Large intestine (tissue), 3 donors: ENCODE data around the gene NFXL1. TPM values are rescaled to one million over a fixed set of nuclear protein-coding genes. Genes with fewer than 3 reads are reported as not detected.
A peak's percentile ranks its signal among the peaks of the same experiment; 100 is the strongest.

Source experiments
- DNase-seq, 2 donors: peaks; one replicate each; pipeline versions ENCODE4 v3.0.0 to v3.0.0-alpha.2; 2013
- H3K27ac ChIP-seq: one replicate; pipeline ENCODE4 v1.5.1; 2013; ENCODE audit warnings: low read length
- H3K27me3 ChIP-seq: 2 replicates; pipeline ENCODE4 v1.6.1; 2013; ENCODE audit warnings: low read length; ENCODE audit not compliant: control insufficient read depth, insufficient read depth
- H3K36me3 ChIP-seq: 2 replicates; pipeline ENCODE4 v1.6.1; 2013; ENCODE audit warnings: low read length; ENCODE audit not compliant: control insufficient read depth, insufficient read depth
- H3K4me1 ChIP-seq: one replicate; pipeline ENCODE4 v1.6.1; 2013; ENCODE audit warnings: low read length; ENCODE audit not compliant: control insufficient read depth, insufficient read depth
- H3K4me3 ChIP-seq: one replicate; pipeline ENCODE4 v1.5.1; 2013; ENCODE audit warnings: low read length
- H3K9me3 ChIP-seq: one replicate; pipeline ENCODE4 v1.6.1; 2013; ENCODE audit warnings: mild to moderate bottlenecking, low read depth, low read length, moderate library complexity; ENCODE audit not compliant: control insufficient read depth
- WGBS: methylation state at CpG from one replicate; pipeline ENCODE4 v1.1.5; 2013; ENCODE audit warnings: low lambda C conversion rate; ENCODE audit not compliant: insufficient coverage; 5-methylcytosine and 5-hydroxymethylcytosine counted together
- polyA plus RNA-seq: library from polyadenylated mRNA; unstranded; fragments of 120-200 nt; gene quantifications from one replicate; pipeline ENCODE4 v1.2.1, GENCODE V29; 2013

NFXL1 gene
- polyA plus RNA-seq, 1 donor: 15.0 TPM

- no peaks in the 10 kb centered on the region for H3K4me1 ChIP-seq
- no peak overlapping the region for H3K4me3 ChIP-seq
- H3K27me3 ChIP-seq: no peaks in the 10 kb centered on the region
- H3K9me3 ChIP-seq: no peaks in the 10 kb centered on the region
- peaks cover 9% of the 10 kb centered on the region for H3K36me3 ChIP-seq
- DNase-seq: no peak
- no peak overlapping the region for H3K27ac ChIP-seq
- WGBS: 100% methylated on average over 1 of the region's 1 CpG
These were observed 57.7 kb downstream of the NFXL1 start for GRCh38 chr4:47856713-47857112.

- Histone ChIP-seq H3K36me3 (peaks cover 10% of the 10 kb centered on the region), H3K4me1 (no peaks in the 10 kb centered on the region), H3K9me3 (no peaks in the 10 kb centered on the region), H3K4me3 (no peak overlapping the region), H3K27ac (no peak overlapping the region), H3K27me3 (no peaks in the 10 kb centered on the region)
- no CpG with 5 or more reads among the region's 2 CpGs for WGBS
- no peak for DNase-seq
These were observed 59.0 kb downstream of the NFXL1 start for GRCh38 chr4:47855350-47855749.

- Histone ChIP-seq H3K4me3 (no peak overlapping the region), H3K36me3 (peaks cover 10% of the 10 kb centered on the region), H3K9me3 (no peaks in the 10 kb centered on the region), H3K27me3 (no peaks in the 10 kb centered on the region), H3K27ac (no peak overlapping the region), H3K4me1 (no peaks in the 10 kb centered on the region)
- WGBS: 100% methylated on average over 1 of the region's 1 CpG
- DNase-seq: no peak
These were observed 62.2 kb downstream of the NFXL1 start for GRCh38 chr4:47852136-47852535.

GRCh38 chr4:47849466-47849865 lies 64.9 kb downstream of the NFXL1 start:
- Histone ChIP-seq H3K4me1 (no peaks in the 10 kb centered on the region), H3K36me3 (peaks cover 8% of the 10 kb centered on the region), H3K4me3 (no peak overlapping the region), H3K27ac (no peak overlapping the region), H3K9me3 (no peaks in the 10 kb centered on the region), H3K27me3 (no peaks in the 10 kb centered on the region)
- no peak for DNase-seq
- WGBS: no CpG with 5 or more reads among the region's 1 CpG

GRCh38 chr4:47848041-47848440 lies 66.3 kb downstream of the NFXL1 start:
- H3K4me3 ChIP-seq: no peak overlapping the region
- no peak overlapping the region for H3K27ac ChIP-seq
- H3K36me3 ChIP-seq: peaks cover 8% of the 10 kb centered on the region
- no peaks in the 10 kb centered on the region for H3K4me1 ChIP-seq
- H3K27me3 ChIP-seq: no peaks in the 10 kb centered on the region
- 100% methylated on average over 2 of the region's 2 CpGs for WGBS
- no peak for DNase-seq
- H3K9me3 ChIP-seq: no peaks in the 10 kb centered on the region

- Histone ChIP-seq H3K4me3 (no peak overlapping the region), H3K27me3 (no peaks in the 10 kb centered on the region), H3K36me3 (peaks cover 12% of the 10 kb centered on the region), H3K9me3 (no peaks in the 10 kb centered on the region), H3K27ac (no peak overlapping the region), H3K4me1 (no peaks in the 10 kb centered on the region)
- DNase-seq: no peak
These were observed 71.4 kb downstream of the NFXL1 start for GRCh38 chr4:47842985-47843384.

- no peak for DNase-seq
- H3K9me3 ChIP-seq: no peaks in the 10 kb centered on the region
- WGBS: no CpG with 5 or more reads among the region's 1 CpG
- H3K4me1 ChIP-seq: peaks cover 7% of the 10 kb centered on the region
- peaks cover 12% of the 10 kb centered on the region for H3K36me3 ChIP-seq
- H3K27me3 ChIP-seq: peaks cover 14% of the 10 kb centered on the region
- H3K4me3 ChIP-seq: no peak overlapping the region
- H3K27ac ChIP-seq: no peak overlapping the region
These were observed 74.1 kb downstream of the NFXL1 start for GRCh38 chr4:47840291-47840690.

- Histone ChIP-seq H3K27ac (no peak overlapping the region), H3K27me3 (peaks cover 16% of the 10 kb centered on the region), H3K36me3 (peaks cover 10% of the 10 kb centered on the region), H3K4me1 (peaks cover 7% of the 10 kb centered on the region), H3K4me3 (no peak overlapping the region), H3K9me3 (no peaks in the 10 kb centered on the region)
- 83% methylated on average over 1 of the region's 5 CpGs for WGBS
- peak in 1 of 2 donors; percentile 5 for DNase-seq
These were observed 75.1 kb downstream of the NFXL1 start for GRCh38 chr4:47839259-47839658.

- Histone ChIP-seq H3K9me3 (no peaks in the 10 kb centered on the region), H3K4me3 (no peak overlapping the region), H3K27ac (no peak overlapping the region), H3K27me3 (peaks cover 16% of the 10 kb centered on the region), H3K4me1 (peaks cover 7% of the 10 kb centered on the region), H3K36me3 (peaks cover 6% of the 10 kb centered on the region)
- no peak for DNase-seq
- no CpG with 5 or more reads among the region's 4 CpGs for WGBS
These were observed 75.9 kb downstream of the NFXL1 start for GRCh38 chr4:47838445-47838844.

- peak in 1 of 2 donors; percentile 33 for DNase-seq
- WGBS: no CpG with 5 or more reads among the region's 16 CpGs
- Histone ChIP-seq H3K27ac (no peak within 1 kb of the TSS), H3K27me3 (peaks cover 16% of the 10 kb centered on the region), H3K9me3 (no peaks in the 10 kb centered on the region), H3K4me1 (peaks cover 7% of the 10 kb centered on the region), H3K4me3 (peak within 1 kb of the TSS; percentile 45), H3K36me3 (peaks cover 6% of the 10 kb centered on the region)
These were observed 76.5 kb downstream of the NFXL1 start, which contains the start of gene CORIN for GRCh38 chr4:47837908-47838294. CORIN (minus strand) TSS chr4:47838067; CDS start chr4:47837949, 118 bp downstream.

GRCh38 chr4:47837094-47837907 lies 77.1 kb downstream of the NFXL1 start:
- peak overlapping the region; percentile 45 for H3K4me3 ChIP-seq
- H3K27me3 ChIP-seq: peaks cover 16% of the 10 kb centered on the region
- peaks cover 2% of the 10 kb centered on the region for H3K36me3 ChIP-seq
- H3K9me3 ChIP-seq: no peaks in the 10 kb centered on the region
- peak; percentile 19 to 53 for DNase-seq
- no CpG with 5 or more reads among the region's 58 CpGs for WGBS
- H3K4me1 ChIP-seq: peaks cover 7% of the 10 kb centered on the region
- H3K27ac ChIP-seq: no peak overlapping the region
